Keratinocyte (primary cell): Measurements from ENCODE around the gene AP5Z1. TPM values are rescaled to one million over a fixed set of nuclear protein-coding genes. Genes with fewer than 3 reads are reported as not detected.
A peak's percentile ranks its signal among the peaks of the same experiment; 100 is the strongest.

ENCODE experiments used
- DNase-seq: peaks from one replicate; pipeline ENCODE4 v3.0.0-alpha.2; 2011; ENCODE audit warnings: low read depth, missing footprints, low spot score
- FAIRE-seq: peaks from 2 replicates; lab custom pipeline; 2011; peaks lifted over from hg19 to GRCh38; lab: Jason Lieb, UNC
- H2AFZ ChIP-seq: 2 replicates; pipeline ENCODE4 v1.6.0; 2012; ENCODE audit warnings: low read length, control low read depth, inconsistent platforms; ENCODE audit not compliant: control insufficient read depth
- H3K27ac ChIP-seq: 2 replicates; pipeline ENCODE4 v1.5.1; 2011; ENCODE audit warnings: low read length; ENCODE audit not compliant: control insufficient read depth, insufficient read depth
- H3K27me3 ChIP-seq: 3 replicates; pipeline ENCODE4 v1.6.0; 2011; ENCODE audit warnings: low read length; ENCODE audit not compliant: control insufficient read depth, insufficient read depth; ENCODE audit errors: extremely low read depth
- H3K36me3 ChIP-seq, 2 experiments: 2 replicates in 1 of 2; 3 replicates in 1 of 2; pipeline ENCODE4 v1.5.1; 2011; ENCODE audit warnings: low read length in 2 of 2, mild to moderate bottlenecking in 1 of 2; ENCODE audit not compliant: control insufficient read depth in 2 of 2, insufficient read depth in 2 of 2; ENCODE audit errors: extremely low read depth in 1 of 2
- H3K4me1 ChIP-seq: 3 replicates; pipeline ENCODE4 v1.5.1; 2011; ENCODE audit warnings: low read length; ENCODE audit not compliant: control insufficient read depth, insufficient read depth; ENCODE audit errors: extremely low read depth
- H3K4me2 ChIP-seq: 3 replicates; pipeline ENCODE4 v1.6.0; 2011; ENCODE audit warnings: low read depth, low read length; ENCODE audit not compliant: control insufficient read depth, insufficient read depth; ENCODE audit errors: extremely low read depth
- H3K4me3 ChIP-seq, 3 experiments: fragments of 200-600 bp in 1 of 3; sonication (generic) in 1 of 3; 2 replicates in 2 of 3; 3 replicates in 1 of 3; pipeline ENCODE4 v1.5.1; 2011 to 2016; ENCODE audit warnings: low read length in 3 of 3, mild to moderate bottlenecking in 3 of 3, control low read depth in 2 of 3, inconsistent platforms in 1 of 3, low read depth in 1 of 3, mixed read lengths in 1 of 3, mixed run types in 1 of 3, moderate library complexity in 1 of 3; ENCODE audit not compliant: control insufficient read depth in 2 of 3, insufficient read depth in 2 of 3; ENCODE audit errors: extremely low read depth in 1 of 3
- H3K79me2 ChIP-seq: 2 replicates; pipeline ENCODE4 v1.6.0; 2012; ENCODE audit warnings: low read length; ENCODE audit not compliant: control insufficient read depth, insufficient read depth
- H3K9ac ChIP-seq: 3 replicates; pipeline ENCODE4 v1.6.0; 2011; ENCODE audit warnings: low read length; ENCODE audit not compliant: control insufficient read depth, insufficient read depth; ENCODE audit errors: extremely low read depth
- H3K9me1 ChIP-seq: 3 replicates; pipeline ENCODE4 v1.6.0; 2011; ENCODE audit warnings: low read length; ENCODE audit not compliant: control insufficient read depth, insufficient read depth; ENCODE audit errors: extremely low read depth
- H3K9me3 ChIP-seq: 2 replicates; pipeline ENCODE4 v1.5.1; 2012; ENCODE audit warnings: low read depth, low read length; ENCODE audit not compliant: control insufficient read depth
- H4K20me1 ChIP-seq: 3 replicates; pipeline ENCODE4 v1.6.0; 2011; ENCODE audit warnings: low read length; ENCODE audit not compliant: control insufficient read depth, insufficient read depth; ENCODE audit errors: extremely low read depth
- EZH2 ChIP-seq: IDR thresholded peaks from one replicate; pipeline ENCODE4 v1.6.1; 2012; ENCODE audit warnings: inconsistent platforms, mild to moderate bottlenecking, low read length, moderate library complexity
- dilution Hi-C: fragments of 300-500 bp; cut with MboI; formaldehyde crosslinking; loops from one replicate; pipeline ENCODE4 v1.7.0; 2020; ENCODE audit warnings: low sequenced_read_pairs; ENCODE audit not compliant: extremely low pct_ligation_motif_present
- polyA minus RNA-seq, 3 experiments: library from RNA; depleted of rRNA, polyadenylated mRNA; stranded (reverse); fragments of >200 nt; gene quantifications; 1 replicate in 1 of 3; 2 replicates in 1 of 3; 3 replicates in 1 of 3; pipeline ENCODE4 v1.2.3, GENCODE V29; 2011
- polyA plus RNA-seq, 5 experiments: library from polyadenylated mRNA; depleted of rRNA in 3 of 5; stranded (reverse) in 3 of 5; stranded (forward) in 1 of 5; unstranded in 1 of 5; fragments of >200 nt; gene quantifications; 1 replicate in 1 of 5; 2 replicates in 3 of 5; 3 replicates in 1 of 5; pipeline versions ENCODE4 v1.2.1 to v1.2.3, GENCODE V29; 2011 to 2012; ENCODE audit warnings: missing spikeins in 2 of 5, low read depth in 1 of 5, low replicate concordance in 1 of 5
- TF ChIP-seq, protein P1 (sequence below), 3 experiments: IDR thresholded peaks in 1 of 3; conservative IDR thresholded peaks in 1 of 3; optimal IDR thresholded peaks in 1 of 3; 2 replicates in 2 of 3; 3 replicates in 1 of 3; pipeline versions ENCODE3 to v1.5.1; 2011; ENCODE audit warnings: low read length in 3 of 3, mild to moderate bottlenecking in 3 of 3, moderate library complexity in 2 of 3, control low read depth in 1 of 3, inconsistent platforms in 1 of 3; ENCODE audit not compliant: insufficient read depth in 2 of 3; ENCODE audit errors: extremely low read depth in 1 of 3

AP5Z1 gene, protein sequence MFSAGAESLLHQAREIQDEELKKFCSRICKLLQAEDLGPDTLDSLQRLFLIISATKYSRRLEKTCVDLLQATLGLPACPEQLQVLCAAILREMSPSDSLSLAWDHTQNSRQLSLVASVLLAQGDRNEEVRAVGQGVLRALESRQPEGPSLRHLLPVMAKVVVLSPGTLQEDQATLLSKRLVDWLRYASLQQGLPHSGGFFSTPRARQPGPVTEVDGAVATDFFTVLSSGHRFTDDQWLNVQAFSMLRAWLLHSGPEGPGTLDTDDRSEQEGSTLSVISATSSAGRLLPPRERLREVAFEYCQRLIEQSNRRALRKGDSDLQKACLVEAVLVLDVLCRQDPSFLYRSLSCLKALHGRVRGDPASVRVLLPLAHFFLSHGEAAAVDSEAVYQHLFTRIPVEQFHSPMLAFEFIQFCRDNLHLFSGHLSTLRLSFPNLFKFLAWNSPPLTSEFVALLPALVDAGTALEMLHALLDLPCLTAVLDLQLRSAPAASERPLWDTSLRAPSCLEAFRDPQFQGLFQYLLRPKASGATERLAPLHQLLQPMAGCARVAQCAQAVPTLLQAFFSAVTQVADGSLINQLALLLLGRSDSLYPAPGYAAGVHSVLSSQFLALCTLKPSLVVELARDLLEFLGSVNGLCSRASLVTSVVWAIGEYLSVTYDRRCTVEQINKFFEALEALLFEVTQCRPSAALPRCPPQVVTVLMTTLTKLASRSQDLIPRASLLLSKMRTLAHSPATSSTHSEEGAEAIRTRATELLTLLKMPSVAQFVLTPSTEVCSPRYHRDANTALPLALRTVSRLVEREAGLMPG
- 11.9 to 31.6 TPM (median 12.6 TPM) in 3 replicates for polyA plus RNA-seq
- 10.2 TPM for polyA plus RNA-seq (2011; ENCODE audit: low read depth)
- 6.4 and 15.8 TPM in 2 replicates for polyA plus RNA-seq (2011; cell fraction: cytosol; rRNA removed)
- 59.7 and 85.7 TPM in 2 replicates for polyA plus RNA-seq (2011; cell fraction: nucleus; rRNA removed)
- 17.8 and 18.5 TPM in 2 replicates for polyA plus RNA-seq (2012; ENCODE audit: low replicate concordance)
- 7.6 to 12.4 TPM (median 11.3 TPM) in 3 replicates for polyA minus RNA-seq
- polyA minus RNA-seq (2011; cell fraction: cytosol; rRNA and poly(A)+ RNA removed), result 24.2 TPM
- polyA minus RNA-seq (2011; cell fraction: nucleus; rRNA and poly(A)+ RNA removed), result 35.5 and 42.9 TPM in 2 replicates

DNA sequence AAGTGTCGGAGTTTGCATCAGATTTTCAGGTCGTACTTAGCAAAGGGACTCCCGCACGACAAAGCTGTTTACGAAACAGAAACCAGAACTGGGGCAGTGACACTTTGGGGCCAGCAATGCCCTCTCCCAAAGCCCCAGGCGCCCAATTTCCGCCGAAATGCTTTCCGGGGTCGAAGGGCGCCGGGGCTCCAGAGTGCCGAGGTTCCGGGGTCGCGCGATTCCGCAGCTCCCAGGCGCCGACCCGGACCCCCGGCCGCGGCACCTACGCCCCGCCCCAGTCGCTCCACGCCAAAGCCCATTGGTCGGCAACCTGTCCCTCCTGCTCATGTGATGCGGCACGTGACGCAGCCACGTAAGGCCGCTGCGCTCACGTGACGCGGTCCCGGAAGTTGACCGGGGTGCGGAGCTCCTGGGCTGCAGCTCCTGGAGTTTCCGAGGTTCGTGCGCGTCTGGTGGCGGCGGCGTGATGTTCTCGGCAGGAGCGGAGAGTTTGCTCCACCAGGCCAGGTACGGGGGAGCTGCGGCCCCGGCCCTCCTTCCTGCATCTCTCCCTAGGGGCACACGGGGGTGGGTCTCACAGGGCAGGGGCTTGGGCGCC, at the start of gene AP5Z1:
AP5Z1 (plus strand) TSS at position 374 of the 598 bp plus-strand sequence; CDS start at position 467, 93 bp downstream.
- peaks cover 33% of the 10 kb centered on the region for H3K79me2 ChIP-seq
- FAIRE-seq (peak; percentile 55), DNase-seq (peak; percentile 71)
- H3K4me1 ChIP-seq, result peaks cover 11% of the 10 kb centered on the region
- dilution Hi-C loops, result no loop called here
- no peaks in the 10 kb centered on the region for H3K27me3 ChIP-seq
- H3K9ac ChIP-seq, result peak within 1 kb of the TSS; percentile 99
- no peaks in the 10 kb centered on the region for H3K9me3 ChIP-seq
- no peaks in the 10 kb centered on the region for H4K20me1 ChIP-seq
- H3K4me3 ChIP-seq, result peak within 1 kb of the TSS; percentile 89 to 97 (median 95)
- peak within 1 kb of the TSS; percentile 88 for H2AFZ ChIP-seq
- no peaks in the 10 kb centered on the region for H3K9me1 ChIP-seq
- peak within 1 kb of the TSS; percentile 91 for H3K4me2 ChIP-seq
- no peak for TF ChIP-seq EZH2
- TF ChIP-seq, protein P1, sequence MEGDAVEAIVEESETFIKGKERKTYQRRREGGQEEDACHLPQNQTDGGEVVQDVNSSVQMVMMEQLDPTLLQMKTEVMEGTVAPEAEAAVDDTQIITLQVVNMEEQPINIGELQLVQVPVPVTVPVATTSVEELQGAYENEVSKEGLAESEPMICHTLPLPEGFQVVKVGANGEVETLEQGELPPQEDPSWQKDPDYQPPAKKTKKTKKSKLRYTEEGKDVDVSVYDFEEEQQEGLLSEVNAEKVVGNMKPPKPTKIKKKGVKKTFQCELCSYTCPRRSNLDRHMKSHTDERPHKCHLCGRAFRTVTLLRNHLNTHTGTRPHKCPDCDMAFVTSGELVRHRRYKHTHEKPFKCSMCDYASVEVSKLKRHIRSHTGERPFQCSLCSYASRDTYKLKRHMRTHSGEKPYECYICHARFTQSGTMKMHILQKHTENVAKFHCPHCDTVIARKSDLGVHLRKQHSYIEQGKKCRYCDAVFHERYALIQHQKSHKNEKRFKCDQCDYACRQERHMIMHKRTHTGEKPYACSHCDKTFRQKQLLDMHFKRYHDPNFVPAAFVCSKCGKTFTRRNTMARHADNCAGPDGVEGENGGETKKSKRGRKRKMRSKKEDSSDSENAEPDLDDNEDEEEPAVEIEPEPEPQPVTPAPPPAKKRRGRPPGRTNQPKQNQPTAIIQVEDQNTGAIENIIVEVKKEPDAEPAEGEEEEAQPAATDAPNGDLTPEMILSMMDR (optimal IDR thresholded peaks at IDR 0.05 in 1 of 3, IDR thresholded peaks at IDR 0.05 in 1 of 3, conservative IDR thresholded peaks at IDR 0.05 in 1 of 3; ENCODE audit: extremely low read depth in 1 of 3, insufficient read depth in 2 of 3, low read length in 3 of 3), result no peak
- H3K27ac ChIP-seq, result peak within 1 kb of the TSS; percentile 97
- peaks cover 0 to 7% of the 10 kb centered on the region in 2 experiments for H3K36me3 ChIP-seq

DNA sequence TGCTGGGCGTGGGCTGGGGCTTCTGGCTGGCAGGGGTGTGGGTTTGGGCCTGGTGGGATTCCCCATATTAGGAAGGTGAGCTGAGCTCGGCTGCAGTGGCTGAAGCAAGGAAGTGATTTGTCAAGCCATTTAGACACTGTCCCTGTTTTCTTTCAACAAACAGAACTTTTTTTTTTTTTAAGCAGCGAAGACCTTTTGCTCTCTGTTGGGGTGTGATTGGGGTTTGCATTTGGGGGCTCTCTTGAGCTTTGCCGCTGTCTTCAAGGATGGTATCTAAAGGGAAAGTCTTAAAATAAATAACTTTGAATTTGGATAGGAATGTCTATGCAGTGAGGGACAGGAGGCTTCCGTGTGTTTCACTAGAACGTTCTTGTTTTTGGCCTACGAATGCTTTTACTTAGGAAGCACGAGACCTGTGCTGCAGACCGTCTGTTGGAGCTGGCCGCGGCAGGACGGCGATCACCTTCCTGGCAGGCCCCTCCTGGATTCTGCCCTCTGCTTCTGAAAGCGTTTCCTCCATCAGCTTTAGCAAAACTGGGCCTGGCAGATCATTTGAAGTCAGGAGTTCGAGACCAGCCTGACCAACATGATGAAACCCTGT, 49.5 kb upstream of the AP5Z1 start:
- DNase-seq (no peak), FAIRE-seq (no peak)
- H3K4me3 ChIP-seq, result peak overlapping the region in 2 of 3 experiments; percentile 32 to 36
- no peaks in the 10 kb centered on the region for H3K9me3 ChIP-seq
- H3K79me2 ChIP-seq, result peaks cover 77% of the 10 kb centered on the region
- dilution Hi-C loops, result no loop called here
- H3K4me1 ChIP-seq, result peaks cover 4% of the 10 kb centered on the region
- peaks cover 5% of the 10 kb centered on the region for H4K20me1 ChIP-seq
- H3K4me2 ChIP-seq, result peak overlapping the region; percentile 62
- TF ChIP-seq, protein P1 (optimal IDR thresholded peaks at IDR 0.05 in 1 of 3, IDR thresholded peaks at IDR 0.05 in 1 of 3, conservative IDR thresholded peaks at IDR 0.05 in 1 of 3; ENCODE audit: extremely low read depth in 1 of 3, insufficient read depth in 2 of 3, low read length in 3 of 3), result no peak
- TF ChIP-seq EZH2, result no peak
- H3K9ac ChIP-seq, result peak overlapping the region; percentile 50
- H2AFZ ChIP-seq, result no peak overlapping the region
- H3K9me1 ChIP-seq, result no peaks in the 10 kb centered on the region
- H3K36me3 ChIP-seq, result peaks cover 3 to 7% of the 10 kb centered on the region in 2 experiments
- H3K27ac ChIP-seq, result no peak overlapping the region
- H3K27me3 ChIP-seq, result no peaks in the 10 kb centered on the region
